ENCODE data around the gene CALCOCO1.

GRCh38 chr12:53710091-53710490, 17.2 kb downstream of the CALCOCO1 start:
- TF ChIP-seq EZH2phosphoT487 (IDR thresholded peaks at IDR 0.05; ENCODE audit: borderline replicate concordance, low read depth, low read length) (no peak), CTCF (conservative IDR thresholded peaks at IDR 0.05; ENCODE audit: low read length) (no peak)

Data from OCI-LY7 (cell line).